Muscle layer of colon (tissue), 2 donors: ENCODE data around the gene TCF7L1.
A peak's percentile ranks its signal among the peaks of the same experiment; 100 is the strongest.

ENCODE experiments used
- H3K27ac ChIP-seq: one replicate; pipeline ENCODE4 v1.7.0; 2013; ENCODE audit warnings: low read depth, mild to moderate bottlenecking, low read length, moderate library complexity
- H3K27me3 ChIP-seq, 2 donors: one replicate each; pipeline ENCODE4 v1.7.0; 2013; ENCODE audit warnings: low read length in 2 of 2, mild to moderate bottlenecking in 2 of 2; ENCODE audit not compliant: insufficient read depth in 2 of 2, control insufficient read depth in 1 of 2
- H3K36me3 ChIP-seq: one replicate; pipeline ENCODE4 v1.7.0; 2013; ENCODE audit warnings: mild to moderate bottlenecking, low read length; ENCODE audit not compliant: insufficient read depth
- H3K4me1 ChIP-seq: one replicate; pipeline ENCODE4 v1.7.0; 2013; ENCODE audit warnings: mild to moderate bottlenecking, low read length; ENCODE audit not compliant: insufficient read depth
- H3K4me3 ChIP-seq, 2 donors: one replicate each; pipeline ENCODE4 v1.7.0; 2013; ENCODE audit warnings: low read length in 2 of 2, low read depth in 1 of 2, mild to moderate bottlenecking in 1 of 2, moderate library complexity in 1 of 2
- H3K9ac ChIP-seq: one replicate; pipeline ENCODE4 v1.7.0; 2013; ENCODE audit warnings: low read length
- H3K9me3 ChIP-seq: one replicate; pipeline ENCODE4 v1.7.0; 2013; ENCODE audit warnings: mild to moderate bottlenecking, low read length
- donor health status: abdominal sarcoma.
- donor health status: Adenocarcinoma of cecum.

The TCF7L1 gene

GRCh38 chr2:85213901-85214512, 80.8 kb downstream of the TCF7L1 start:
- H3K9ac ChIP-seq, result no peak overlapping the region
- H3K27me3 ChIP-seq, result no peaks in the 10 kb centered on the region
- H3K27ac ChIP-seq, result peak overlapping the region; percentile 43
- H3K36me3 ChIP-seq, result no peaks in the 10 kb centered on the region
- peaks cover 39% of the 10 kb centered on the region for H3K4me1 ChIP-seq
- no peak overlapping the region for H3K4me3 ChIP-seq
- H3K9me3 ChIP-seq, result no peaks in the 10 kb centered on the region

GRCh38 chr2:85215081-85215447, 81.9 kb downstream of the TCF7L1 start:
- Histone ChIP-seq H3K36me3 (no peaks in the 10 kb centered on the region), H3K9me3 (no peaks in the 10 kb centered on the region), H3K27me3 (no peaks in the 10 kb centered on the region), H3K9ac (no peak overlapping the region), H3K27ac (peak overlapping the region; percentile 48), H3K4me1 (peaks cover 39% of the 10 kb centered on the region), H3K4me3 (peak overlapping the region; percentile 4 to 39)

DNA sequence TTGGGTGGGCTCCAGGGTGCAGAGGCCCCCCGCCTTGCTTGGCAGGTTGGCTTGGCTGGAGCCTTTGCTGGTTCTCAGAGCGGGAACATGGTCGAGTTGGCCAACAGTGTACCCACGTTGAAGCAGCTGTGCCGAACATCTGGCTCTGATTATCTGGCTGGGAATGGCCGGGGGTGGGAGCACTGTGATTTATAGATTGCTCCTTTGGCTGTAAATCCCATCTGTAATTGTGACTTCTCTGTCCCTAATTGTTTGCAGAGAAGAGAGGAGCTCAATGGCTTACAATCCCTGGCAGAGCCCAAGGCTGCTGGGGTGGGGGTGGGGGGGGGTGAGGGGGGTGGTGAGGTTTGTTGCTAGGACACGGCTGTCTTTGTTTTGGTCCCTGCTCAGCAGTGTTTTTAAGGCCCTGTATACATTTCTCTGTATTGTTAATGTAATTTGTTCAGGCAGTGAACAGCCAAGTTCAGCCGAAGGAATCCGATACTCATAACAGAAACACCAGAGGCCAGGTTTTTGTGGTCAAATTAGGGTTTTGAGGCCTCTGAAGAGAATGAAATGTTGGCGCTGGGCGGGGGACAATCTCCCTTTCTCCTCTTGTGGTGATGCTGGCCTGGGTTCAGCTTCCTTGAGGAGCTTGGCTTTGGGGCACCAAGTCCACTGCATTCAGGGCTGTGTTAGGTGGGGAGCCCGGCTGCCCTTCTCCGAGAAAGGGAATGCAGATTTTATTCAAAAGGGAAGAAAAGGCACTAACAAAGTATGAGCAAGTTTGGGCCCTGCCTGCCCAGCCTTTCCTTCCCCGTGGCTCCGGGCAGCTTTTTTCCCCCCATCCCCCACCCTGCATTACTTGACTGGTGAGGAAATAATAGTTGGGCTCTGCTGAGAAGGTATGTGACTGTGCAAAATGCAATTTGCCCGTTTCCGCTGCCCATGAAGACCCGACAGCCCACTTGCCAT, 82.5 kb downstream of the TCF7L1 start:
- Histone ChIP-seq H3K36me3 (no peaks in the 10 kb centered on the region), H3K4me1 (peaks cover 39% of the 10 kb centered on the region), H3K9me3 (no peaks in the 10 kb centered on the region), H3K4me3 (peak overlapping the region; percentile 33 to 39), H3K9ac (no peak overlapping the region), H3K27me3 (no peaks in the 10 kb centered on the region), H3K27ac (peak overlapping the region; percentile 82)

GRCh38 chr2:85216927-85217326, 83.7 kb downstream of the TCF7L1 start:
- no peaks in the 10 kb centered on the region for H3K9me3 ChIP-seq
- no peaks in the 10 kb centered on the region for H3K36me3 ChIP-seq
- H3K27me3 ChIP-seq, result no peaks in the 10 kb centered on the region
- peaks cover 36% of the 10 kb centered on the region for H3K4me1 ChIP-seq
- no peak overlapping the region for H3K27ac ChIP-seq
- no peak overlapping the region for H3K4me3 ChIP-seq
- H3K9ac ChIP-seq, result no peak overlapping the region

DNA sequence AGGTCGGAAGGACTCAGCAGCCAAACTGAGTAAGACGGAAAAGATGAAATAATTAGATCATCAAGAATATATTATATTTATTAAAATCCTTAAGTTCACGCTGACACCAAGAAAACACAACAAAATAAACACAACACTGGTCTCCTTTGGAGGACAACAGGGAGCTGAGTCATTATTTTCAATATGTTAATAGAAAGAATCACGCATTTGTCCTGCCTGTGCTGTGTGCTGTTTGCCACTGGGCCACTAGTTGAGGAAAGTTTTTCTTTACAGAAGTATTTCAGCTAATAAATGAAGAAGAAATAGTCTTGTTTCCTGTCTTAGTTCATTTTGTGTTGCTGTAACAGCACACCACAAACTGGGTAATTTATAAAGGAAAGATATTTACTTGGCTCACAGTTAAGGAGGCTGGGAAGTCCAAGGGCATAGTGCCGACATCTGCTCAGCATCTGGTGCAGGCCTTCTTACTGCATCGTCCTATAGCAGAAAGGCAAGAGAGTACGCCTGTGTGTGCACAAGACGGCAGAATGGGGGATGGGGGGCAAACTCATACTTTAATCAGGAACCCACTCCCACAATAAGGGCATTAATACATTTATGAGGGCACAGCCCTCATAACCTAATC, 88.0 kb downstream of the TCF7L1 start:
- Histone ChIP-seq H3K9ac (no peak overlapping the region), H3K4me3 (no peak overlapping the region), H3K4me1 (peaks cover 10% of the 10 kb centered on the region), H3K27ac (no peak overlapping the region), H3K9me3 (no peaks in the 10 kb centered on the region), H3K27me3 (no peaks in the 10 kb centered on the region), H3K36me3 (no peaks in the 10 kb centered on the region)

DNA sequence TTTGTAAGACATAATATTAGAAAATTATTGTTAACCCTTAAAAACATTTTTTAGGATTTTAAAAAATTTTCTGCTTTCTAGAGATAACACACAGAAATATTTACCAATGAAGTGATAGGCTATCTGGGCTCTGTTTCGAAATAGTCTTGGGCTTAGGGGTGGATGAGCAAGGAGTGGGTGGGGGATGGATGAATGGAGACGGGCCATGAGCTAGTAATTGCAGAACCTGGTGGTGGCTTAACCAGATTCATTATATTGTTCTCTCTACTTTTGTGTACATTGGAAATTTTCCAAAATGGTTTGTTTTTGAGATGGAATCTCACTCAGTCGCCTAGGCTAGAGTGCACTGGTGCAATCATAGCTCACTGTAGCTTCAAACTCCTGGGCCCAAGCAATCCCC, 89.6 kb downstream of the TCF7L1 start:
- Histone ChIP-seq H3K27me3 (no peaks in the 10 kb centered on the region), H3K9me3 (no peaks in the 10 kb centered on the region), H3K4me1 (no peaks in the 10 kb centered on the region), H3K36me3 (no peaks in the 10 kb centered on the region), H3K9ac (no peak overlapping the region), H3K27ac (no peak overlapping the region), H3K4me3 (no peak overlapping the region)

DNA sequence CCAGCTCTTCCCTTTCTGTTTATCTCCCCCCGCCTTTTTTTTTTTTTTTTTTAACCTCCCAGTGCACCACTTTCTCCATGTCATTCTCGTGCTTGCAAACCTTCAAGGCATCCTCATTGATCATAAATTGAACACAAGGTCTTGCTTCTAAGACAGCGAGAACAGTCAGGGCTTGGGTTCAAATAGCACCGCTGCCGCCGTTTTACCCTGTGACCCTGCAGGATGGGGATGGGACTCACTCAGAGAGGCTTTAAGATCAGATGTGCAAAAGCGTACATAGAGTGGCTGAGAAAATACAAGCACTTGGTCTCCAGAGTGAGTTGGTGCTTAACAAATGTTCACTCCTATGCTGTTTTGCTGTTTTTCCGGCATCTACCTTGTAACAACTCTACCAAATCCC, 93.6 kb downstream of the TCF7L1 start:
- no peak overlapping the region for H3K4me3 ChIP-seq
- H3K9ac ChIP-seq, result no peak overlapping the region

GRCh38 chr2:85230679-85231467, 97.7 kb downstream of the TCF7L1 start:
- no peaks in the 10 kb centered on the region for H3K9me3 ChIP-seq

More for the DNA sequence above, 93.6 kb downstream of the TCF7L1 start:
- Histone ChIP-seq H3K27me3 (no peaks in the 10 kb centered on the region), H3K9me3 (no peaks in the 10 kb centered on the region), H3K36me3 (no peaks in the 10 kb centered on the region), H3K27ac (no peak overlapping the region), H3K4me1 (peaks cover 3% of the 10 kb centered on the region)

DNA sequence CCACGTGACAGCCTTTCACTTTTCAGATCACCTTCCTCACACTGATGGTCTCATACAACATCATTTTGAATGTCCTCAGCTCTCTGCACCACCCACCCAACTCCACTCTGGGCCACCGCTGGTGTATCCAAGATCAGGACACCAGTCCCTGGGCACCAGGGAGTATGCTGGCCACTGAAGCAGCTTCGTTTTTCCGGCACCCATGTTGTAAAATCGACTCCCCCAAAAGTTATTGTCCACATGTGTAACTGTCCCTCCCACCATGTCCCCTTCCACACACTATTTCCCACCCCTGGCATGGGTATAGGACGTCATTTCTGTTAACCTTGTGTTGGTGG, 98.2 kb downstream of the TCF7L1 start:
- Histone ChIP-seq H3K27ac (no peak overlapping the region), H3K9me3 (no peaks in the 10 kb centered on the region), H3K9ac (no peak overlapping the region), H3K4me3 (no peak overlapping the region), H3K36me3 (peaks cover 4% of the 10 kb centered on the region), H3K4me1 (peaks cover 8% of the 10 kb centered on the region), H3K27me3 (no peaks in the 10 kb centered on the region)

More at GRCh38 chr2:85230679-85231467, 97.7 kb downstream of the TCF7L1 start:
- H3K36me3 ChIP-seq, result peaks cover 4% of the 10 kb centered on the region
- no peaks in the 10 kb centered on the region for H3K27me3 ChIP-seq
- peaks cover 8% of the 10 kb centered on the region for H3K4me1 ChIP-seq
- H3K4me3 ChIP-seq, result no peak overlapping the region
- H3K9ac ChIP-seq, result no peak overlapping the region
- no peak overlapping the region for H3K27ac ChIP-seq

- Histone ChIP-seq H3K4me3 (no peak overlapping the region), H3K27me3 (no peaks in the 10 kb centered on the region), H3K36me3 (peaks cover 4% of the 10 kb centered on the region), H3K4me1 (peaks cover 8% of the 10 kb centered on the region), H3K27ac (no peak overlapping the region), H3K9ac (no peak overlapping the region), H3K9me3 (no peaks in the 10 kb centered on the region)
Measured at GRCh38 chr2:85231952-85232351, 98.8 kb downstream of the TCF7L1 start.

DNA sequence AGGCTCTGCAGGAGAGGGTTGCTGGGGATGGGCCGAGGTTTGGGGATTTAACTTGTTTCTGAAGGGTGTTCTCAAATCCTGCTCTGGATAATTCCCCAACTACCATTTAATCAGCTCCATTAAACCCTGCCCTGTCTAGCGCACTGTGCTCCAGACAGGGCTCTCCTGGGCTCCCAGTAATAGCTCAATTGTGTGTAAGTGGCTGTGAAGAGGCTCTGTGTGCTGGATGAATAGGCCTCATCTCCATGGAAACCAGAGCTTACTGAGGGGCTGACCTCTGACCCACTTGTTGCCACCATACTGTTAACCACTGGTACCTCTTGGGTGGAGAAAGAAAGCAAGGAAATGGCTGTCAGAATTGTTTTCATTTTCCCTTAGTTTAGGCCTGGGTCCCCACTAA, 101.7 kb downstream of the TCF7L1 start:
- H3K27ac ChIP-seq, result no peak overlapping the region
- H3K9me3 ChIP-seq, result no peaks in the 10 kb centered on the region
- H3K4me3 ChIP-seq, result no peak overlapping the region
- no peaks in the 10 kb centered on the region for H3K27me3 ChIP-seq
- peaks cover 4% of the 10 kb centered on the region for H3K36me3 ChIP-seq
- H3K9ac ChIP-seq, result no peak overlapping the region
- peaks cover 8% of the 10 kb centered on the region for H3K4me1 ChIP-seq
